ENCODE measurements around the gene TMEM86A. TPM values are rescaled to one million over a fixed set of nuclear protein-coding genes. Genes with fewer than 3 reads are reported as not detected.

The TMEM86A gene
- total and polyA plus RNA-seq, 2 of the 4 experiments (the other 2 are of a cell fraction) = 0.31 to 0.36 TPM

GRCh38 chr11:18698341-18699268 lies at the start of gene TMEM86A (continued):
- TF ChIP-seq BHLHE40 (IDR thresholded peaks at IDR 0.05; ENCODE audit: low read depth, low read length) (peak; percentile 44; the same call in 1 of the 2 replicates), SMC3 (IDR thresholded peaks at IDR 0.05; ENCODE audit: low read depth, low read length) (no peak), POLR2A (IDR thresholded peaks at IDR 0.05; ENCODE audit: low read depth, low read length) (no peak), ELK1 (IDR thresholded peaks at IDR 0.05; ENCODE audit: borderline replicate concordance, low read depth, low read length) (no peak)

GRCh38 chr11:18650353-18650752 lies 48.2 kb upstream of the TMEM86A start:
- Histone ChIP-seq H3K56ac (ENCODE audit: extremely low read depth, insufficient read depth, low read length) (no peak overlapping the region), H2BK120ac (ENCODE audit: low read depth, low read length) (no peak overlapping the region), H2BK20ac (ENCODE audit: low read depth, low read length) (no peak overlapping the region), H2AK5ac (ENCODE audit: low read depth, low read length) (no peak overlapping the region), H2AK9ac (replicated peaks; ENCODE audit: low read depth, low read length, poor library complexity) (no peak overlapping the region), H3K4me1 (ENCODE audit: control insufficient read depth, insufficient read depth, low read length) (no peaks in the 10 kb centered on the region), H3K18ac (ENCODE audit: low read depth, low read length) (no peak overlapping the region), H3K9me3 (ENCODE audit: control insufficient read depth, insufficient read depth, low read length) (no peaks in the 10 kb centered on the region), H3K9ac (ENCODE audit: low read depth, low read length) (no peak overlapping the region), H4K8ac (ENCODE audit: low read depth in 2 of 2, low read length in 2 of 2) (no peak overlapping the region), H4K20me1 (ENCODE audit: insufficient read depth, low read length) (no peaks in the 10 kb centered on the region), H4K5ac (ENCODE audit: low read depth, low read length) (no peak overlapping the region), H3K79me1 (ENCODE audit: low read depth in 1 of 2, low read length in 2 of 2) (no peaks in the 10 kb centered on the region), H2BK5ac (ENCODE audit: low read depth, low read length, poor library complexity, severe bottlenecking) (no peak overlapping the region), H3K14ac (replicated peaks; ENCODE audit: low read depth, low read length) (no peak overlapping the region), H4K91ac (ENCODE audit: insufficient read depth, low read depth, low read length) (no peak overlapping the region), H3K27ac (ENCODE audit: insufficient read depth, low read length) (no peak overlapping the region), H3K4me2 (ENCODE audit: low read depth, low read length) (no peak overlapping the region), H3K9me1 (ENCODE audit: insufficient read depth, low read length) (no peaks in the 10 kb centered on the region), H3K4me3 (ENCODE audit: insufficient read depth, low read depth, low read length) (no peak overlapping the region), H2BK15ac (ENCODE audit: low read depth, low read length) (no peak overlapping the region), H3K4ac (ENCODE audit: low read depth, low read length) (no peak overlapping the region), H3K36me3 (ENCODE audit: control insufficient read depth, insufficient read depth, low read length) (no peaks in the 10 kb centered on the region), H3K27me3 (ENCODE audit: control insufficient read depth, insufficient read depth, low read length) (no peaks in the 10 kb centered on the region), H3K23ac (ENCODE audit: low read depth, low read length) (no peak overlapping the region), H2AFZ (replicated peaks; ENCODE audit: low read length, poor library complexity) (no peak overlapping the region)
- intact Hi-C loops (cut with micrococcal nuclease) (loop anchor here (2.0 kb wide), 1 partner anchor 408 kb away; no protein-coding TSS in a partner anchor), dilution Hi-C loops (cut with HindIII; ENCODE audit: low sequenced_read_pairs, unreplicated experiment) (no loop called here), in situ Hi-C loops (cut with MboI; ENCODE audit: low sequenced_read_pairs) (no loop called here)
- BruUV-seq (replicated peaks) = no TSS peak
- DNase-seq = no peak
- CTCF ChIA-PET = no interaction called here
- no peak for ATAC-seq (ENCODE audit: low read depth)
- WGBS, 2 experiments (ENCODE audit: extremely low coverage in 2 of 2, insufficient read length in 1 of 2) = no CpG with 5 or more reads among the region's 4 CpGs
- POLR2A ChIA-PET (ENCODE audit: unreplicated experiment) = no interaction called here
- TF ChIP-seq CEBPB (IDR thresholded peaks at IDR 0.05; ENCODE audit: low read depth, low read length) (no peak), FOS (IDR thresholded peaks at IDR 0.05; ENCODE audit: low read depth, low read length) (no peak), RCOR1 (IDR thresholded peaks at IDR 0.05; ENCODE audit: insufficient replicate concordance, low read length) (no peak), NFE2L2 (IDR thresholded peaks at IDR 0.05; ENCODE audit: low read depth, low read length) (no peak), MAFK (IDR thresholded peaks at IDR 0.05; ENCODE audit: low read depth, low read length) (no peak), RAD21 (IDR thresholded peaks at IDR 0.05; ENCODE audit: low read length) (no peak), CHD1 (IDR thresholded peaks at IDR 0.05; ENCODE audit: low read depth, low read length) (no peak), BHLHE40 (IDR thresholded peaks at IDR 0.05; ENCODE audit: low read depth, low read length) (no peak), MAZ (IDR thresholded peaks at IDR 0.05; ENCODE audit: borderline replicate concordance, low read depth, low read length) (no peak), CTCF (conservative IDR thresholded peaks at IDR 0.05; ENCODE audit: low read depth, low read length) (no peak)

Measured in IMR-90 (cell line).